HG03045 (cell line): ENCODE results near the gene ATP8B3.

ENCODE experiments used
- ATAC-seq: cut with Tn5 transposase; IDR thresholded peaks from one replicate; pipeline ENCODE4 v1.9.1; 2021; ENCODE audit warnings: mild to moderate bottlenecking, moderate library complexity; ENCODE audit not compliant: unreplicated experiment

Gene ATP8B3

DNA sequence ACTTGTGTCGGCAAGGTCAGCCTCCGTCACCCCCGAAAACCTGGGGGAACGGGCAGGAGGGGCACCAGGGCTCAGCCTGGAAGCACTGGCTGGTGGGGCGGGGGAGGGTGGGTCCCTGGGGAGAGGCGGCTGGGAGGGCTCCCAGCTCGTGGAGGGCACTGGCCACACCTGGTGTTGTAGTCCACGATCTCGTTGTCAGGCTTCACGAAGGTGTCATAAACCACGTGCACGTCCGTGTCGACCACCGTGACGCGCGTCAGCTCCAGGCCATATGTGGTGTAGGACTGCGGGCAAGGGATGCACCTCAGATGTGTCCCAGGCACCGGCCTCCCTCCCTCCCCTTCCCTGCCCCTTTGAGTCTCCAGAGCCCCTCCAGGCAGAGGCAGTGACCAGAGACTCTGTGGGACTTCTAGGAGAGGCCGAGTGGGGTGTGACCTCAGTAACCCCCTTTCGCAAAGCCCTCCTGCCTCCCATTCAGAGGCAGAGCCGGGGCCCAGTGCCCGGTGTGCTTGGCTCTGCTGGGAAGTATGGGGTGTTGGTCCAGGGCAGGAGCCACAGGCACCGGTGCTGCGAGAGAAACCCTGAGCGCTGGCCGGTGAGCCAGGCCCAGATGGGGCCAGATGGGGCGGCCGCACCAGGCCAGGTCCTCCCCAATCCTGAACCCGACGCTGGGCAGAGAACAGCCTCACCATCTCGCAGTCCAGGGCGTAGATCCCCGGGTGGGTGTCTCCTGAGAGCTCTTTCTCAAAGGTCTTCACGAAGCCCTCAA is 4.6 kb upstream of the ATP8B3 start:
- ATAC-seq, result no peak

DNA sequence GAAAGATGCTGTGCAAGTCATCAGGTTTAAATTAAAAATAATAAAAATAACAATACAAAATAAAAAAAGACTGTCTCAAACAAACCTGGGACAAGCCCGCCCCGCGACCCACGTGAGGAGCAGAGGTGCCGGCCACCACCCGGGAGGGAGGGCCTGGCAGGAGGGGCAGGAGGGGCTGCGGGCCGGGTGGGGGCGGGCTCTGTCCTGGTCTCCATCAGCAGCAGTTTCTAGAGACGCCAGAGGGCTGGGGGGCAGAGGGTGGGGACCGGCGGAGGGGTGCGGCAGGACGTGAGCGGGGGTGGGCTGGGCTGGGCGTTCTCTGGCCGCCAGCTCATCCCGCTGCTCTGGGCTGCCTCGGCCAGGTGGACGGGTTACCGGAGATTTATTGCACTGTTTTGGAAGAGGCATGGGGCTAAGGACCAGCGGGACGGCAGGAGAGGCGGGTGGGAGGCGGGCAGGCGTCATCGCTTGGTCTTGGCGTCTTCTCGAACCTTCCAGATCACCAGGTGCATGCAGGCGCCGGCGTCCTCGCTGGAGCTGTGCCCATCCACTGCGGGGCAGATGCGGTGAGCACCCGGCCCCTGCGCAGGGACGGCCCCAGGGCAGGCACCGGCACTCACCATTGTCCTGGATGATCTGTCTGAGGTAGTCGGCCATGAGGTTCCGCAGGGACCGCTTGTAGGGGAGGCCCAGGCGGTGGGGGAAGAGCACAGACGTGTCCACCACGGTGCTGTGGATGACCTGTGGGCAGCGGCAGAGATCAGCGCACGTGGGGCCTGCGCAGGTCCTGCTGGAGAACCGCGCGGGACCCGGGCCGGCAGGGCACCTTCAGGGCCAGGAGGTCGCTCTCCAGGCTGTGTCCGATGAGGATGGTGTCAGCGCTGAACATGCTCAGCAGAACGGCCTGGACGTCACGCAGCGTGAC is 3.8 kb upstream of the ATP8B3 start:
- no peak for ATAC-seq

- no peak for ATAC-seq
Observed at GRCh38 chr19:1814833-1815604, 2.9 kb upstream of the ATP8B3 start.

DNA sequence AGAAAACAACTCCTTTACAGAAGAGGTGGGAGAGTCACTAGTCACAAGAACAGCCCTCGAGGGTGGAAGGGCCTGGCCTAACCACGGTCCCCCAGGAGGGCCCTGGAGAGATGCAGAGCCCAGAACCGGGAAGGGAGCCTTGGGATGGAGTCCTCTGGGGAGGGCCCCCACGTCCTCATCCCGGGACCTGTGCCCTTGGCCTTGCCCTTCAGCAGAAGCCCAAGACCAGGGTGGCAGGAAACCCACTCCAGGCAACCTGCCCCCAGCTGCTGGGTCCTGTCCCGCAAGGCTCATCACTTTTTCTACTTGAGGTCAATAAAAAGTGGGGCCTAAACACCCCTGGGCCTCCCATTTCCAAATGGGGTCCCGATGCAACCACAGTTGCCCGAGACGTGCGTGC is 2.3 kb upstream of the ATP8B3 start:
- ATAC-seq, result no peak

- no peak for ATAC-seq
Observed at GRCh38 chr19:1813192-1814182, 1.4 kb upstream of the ATP8B3 start.

GRCh38 chr19:1812426-1813191 is 533 bp upstream of the ATP8B3 start:
- peak; percentile 83 for ATAC-seq

- no peak for ATAC-seq
Observed at GRCh38 chr19:1811472-1811894, 593 bp downstream of the ATP8B3 start.

- ATAC-seq, result no peak
Observed at GRCh38 chr19:1810439-1811160, 1.5 kb downstream of the ATP8B3 start.

GRCh38 chr19:1809678-1810077 is 2.4 kb downstream of the ATP8B3 start:
- no peak for ATAC-seq

DNA sequence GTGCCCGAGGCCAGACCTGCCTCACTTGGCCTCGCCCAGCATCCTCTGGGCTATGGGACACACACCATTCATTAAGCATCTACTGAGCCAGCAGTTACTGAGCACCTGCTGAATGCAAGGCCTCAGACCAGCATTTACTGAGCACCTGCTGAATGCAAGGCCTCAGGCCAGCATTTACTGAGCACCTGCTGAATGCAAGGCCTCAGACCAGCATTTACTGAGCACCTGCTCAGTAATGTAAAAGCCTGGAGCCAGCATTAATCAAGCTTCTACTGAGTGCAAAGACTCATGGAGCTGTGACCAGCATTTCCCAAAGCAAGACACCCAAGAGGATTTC is 3.7 kb downstream of the ATP8B3 start:
- ATAC-seq, result no peak

- ATAC-seq, result no peak
Observed at GRCh38 chr19:1807695-1808394, 4.2 kb downstream of the ATP8B3 start.

- no peak for ATAC-seq
Observed at GRCh38 chr19:1807030-1807694, 4.9 kb downstream of the ATP8B3 start.

- ATAC-seq, result no peak
Observed at GRCh38 chr19:1806184-1807029, 5.7 kb downstream of the ATP8B3 start.

GRCh38 chr19:1805401-1806183 is 6.5 kb downstream of the ATP8B3 start:
- no peak for ATAC-seq

DNA sequence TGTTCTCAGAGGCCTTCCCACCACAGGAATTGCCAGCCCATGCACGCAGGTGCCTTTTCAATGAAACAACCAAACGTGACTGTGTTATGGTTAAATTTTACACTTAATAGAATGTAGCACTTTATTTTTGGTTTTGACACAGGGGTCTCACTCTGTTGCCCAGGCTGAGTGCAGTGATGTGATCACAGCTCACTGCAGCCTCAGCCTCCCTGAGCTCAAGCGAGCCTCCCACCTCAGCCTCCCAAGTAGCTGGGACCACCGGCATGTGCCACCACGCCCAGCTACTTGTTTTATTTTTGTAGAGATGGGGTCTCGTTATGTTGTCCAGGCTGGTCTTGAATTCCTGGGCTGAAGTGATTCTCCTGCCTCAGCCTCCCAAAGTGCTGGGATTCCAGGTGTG is 7.2 kb downstream of the ATP8B3 start:
- ATAC-seq, result no peak
